GM21529 (cell line): Measurements from ENCODE around the gene OR4F16.
"Not testable (repeated sequence)": the region's sequence is repeated elsewhere in the genome, so short reads cannot be mapped to it uniquely, and the experiment has no call there.

Experiments used
- ATAC-seq: cut with Tn5 transposase; IDR thresholded peaks from one replicate; pipeline ENCODE4 v1.9.1; 2021; ENCODE audit not compliant: unreplicated experiment

The OR4F16 gene

GRCh38 chr1:686554-686953, at the start of gene OR4F16:
TSS of gene OR4F16 (minus strand) at chr1:686654. CDS start at chr1:686654, 0 bp downstream.
- ATAC-seq: not testable (repeated sequence)

- not testable (repeated sequence) for ATAC-seq
These were observed 47.2 kb upstream of the OR4F16 start for GRCh38 chr1:733649-734048.

- not testable (repeated sequence) for ATAC-seq
These were observed 40.6 kb upstream of the OR4F16 start for GRCh38 chr1:727040-727439.
